ENCODE data around the gene XAF1. TPM values are rescaled to one million over a fixed set of nuclear protein-coding genes. Genes with fewer than 3 reads are reported as not detected.

The XAF1 gene
- total and polyA plus RNA-seq, 8 donors, result 7.2 to 116 (median 26.3) TPM

DNA sequence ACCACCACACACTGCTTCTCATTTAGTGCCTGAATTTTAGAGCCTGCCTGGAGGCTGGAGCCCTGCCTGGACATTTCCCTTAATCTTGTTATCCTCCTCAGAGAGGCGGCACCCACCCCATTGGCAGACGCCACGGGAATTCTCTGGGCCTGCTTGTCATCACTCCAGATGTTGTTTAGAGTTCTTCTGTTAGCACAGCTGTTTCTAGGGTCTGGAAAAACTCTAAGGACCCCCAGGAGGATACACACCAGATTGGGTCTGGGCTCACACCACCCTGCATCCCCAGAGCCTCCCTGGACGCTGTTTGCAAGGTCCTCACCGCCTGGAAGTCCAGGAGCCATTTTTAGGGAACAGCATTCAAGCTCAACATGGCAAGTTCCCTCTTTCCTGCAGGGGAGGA, 565 bp upstream of the XAF1 start:
- peak overlapping the region; percentile 46 to 79 (median 61) for H3K4me3 ChIP-seq
- peaks cover 0 to 26% (median 23%) of the 10 kb centered on the region in 4 donors for H3K36me3 ChIP-seq
- peaks cover 11 to 63% (median 42%) of the 10 kb centered on the region in 4 donors for H3K4me1 ChIP-seq
- H3K27me3 ChIP-seq, result no peaks in the 10 kb centered on the region
- peak overlapping the region; percentile 67 to 94 (median 81) for H3K27ac ChIP-seq
- WGBS, 5 donors, result 55 to 72% (median 61%) methylated on average over 3 to 5 of the region's 5 CpGs
- intact Hi-C loops (cut with DNase I; ENCODE audit: low total_unique reads), result no loop called here
- H3K9me3 ChIP-seq, result no peaks in the 10 kb centered on the region
- TF ChIP-seq, protein P1, sequence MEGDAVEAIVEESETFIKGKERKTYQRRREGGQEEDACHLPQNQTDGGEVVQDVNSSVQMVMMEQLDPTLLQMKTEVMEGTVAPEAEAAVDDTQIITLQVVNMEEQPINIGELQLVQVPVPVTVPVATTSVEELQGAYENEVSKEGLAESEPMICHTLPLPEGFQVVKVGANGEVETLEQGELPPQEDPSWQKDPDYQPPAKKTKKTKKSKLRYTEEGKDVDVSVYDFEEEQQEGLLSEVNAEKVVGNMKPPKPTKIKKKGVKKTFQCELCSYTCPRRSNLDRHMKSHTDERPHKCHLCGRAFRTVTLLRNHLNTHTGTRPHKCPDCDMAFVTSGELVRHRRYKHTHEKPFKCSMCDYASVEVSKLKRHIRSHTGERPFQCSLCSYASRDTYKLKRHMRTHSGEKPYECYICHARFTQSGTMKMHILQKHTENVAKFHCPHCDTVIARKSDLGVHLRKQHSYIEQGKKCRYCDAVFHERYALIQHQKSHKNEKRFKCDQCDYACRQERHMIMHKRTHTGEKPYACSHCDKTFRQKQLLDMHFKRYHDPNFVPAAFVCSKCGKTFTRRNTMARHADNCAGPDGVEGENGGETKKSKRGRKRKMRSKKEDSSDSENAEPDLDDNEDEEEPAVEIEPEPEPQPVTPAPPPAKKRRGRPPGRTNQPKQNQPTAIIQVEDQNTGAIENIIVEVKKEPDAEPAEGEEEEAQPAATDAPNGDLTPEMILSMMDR (IDR thresholded peaks at IDR 0.05), result no peak
- TF ChIP-seq POLR2AphosphoS5 (IDR thresholded peaks at IDR 0.05) (no peak), POLR2A (IDR thresholded peaks at IDR 0.05) (no peak), EP300 (IDR thresholded peaks at IDR 0.05) (no peak)
- peak in 1 of 2 donors; percentile 75 for DNase-seq

DNA sequence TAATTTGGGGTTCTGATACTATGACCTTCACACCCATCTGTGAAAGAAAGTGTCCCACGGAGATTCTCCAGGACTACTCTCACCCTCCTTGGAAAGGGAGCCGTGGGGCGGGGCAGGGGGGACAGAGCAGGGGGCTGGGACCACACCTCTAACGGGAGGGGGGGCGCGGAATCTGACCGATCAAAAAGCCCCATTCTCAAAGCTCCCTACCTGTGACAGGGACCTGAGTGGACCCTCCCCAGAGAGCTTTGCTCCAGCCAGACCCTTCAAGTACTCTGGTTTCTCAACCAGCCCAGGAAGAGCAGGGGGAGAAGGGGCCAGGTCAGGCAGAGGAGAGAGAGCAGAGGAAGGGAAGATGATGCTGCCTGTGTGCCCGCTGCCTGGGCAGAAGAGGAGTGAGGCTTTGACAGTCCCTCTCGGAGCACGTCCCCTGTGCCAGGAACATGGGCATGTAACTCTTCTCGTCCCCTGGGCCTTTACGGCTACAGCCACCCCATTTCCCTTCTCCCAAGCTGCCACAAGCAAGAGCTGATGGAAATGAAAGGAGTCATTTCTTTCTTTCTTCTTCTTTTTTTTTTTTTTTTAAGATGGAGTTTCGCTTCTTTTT, 682 bp downstream of the XAF1 start:
- DNase-seq, result no peak
- WGBS, 5 donors, result 32 to 51% (median 44%) methylated on average over 13 of the region's 13 CpGs
- TF ChIP-seq POLR2AphosphoS5 (IDR thresholded peaks at IDR 0.05) (no peak), POLR2A (IDR thresholded peaks at IDR 0.05) (no peak), EP300 (IDR thresholded peaks at IDR 0.05) (no peak)
- TF ChIP-seq, protein P1 (IDR thresholded peaks at IDR 0.05), result no peak
- intact Hi-C loops (cut with DNase I; ENCODE audit: low total_unique reads), result no loop called here
- peaks cover 11 to 63% (median 42%) of the 10 kb centered on the region in 4 donors for H3K4me1 ChIP-seq
- no peaks in the 10 kb centered on the region for H3K9me3 ChIP-seq
- peaks cover 0 to 39% (median 35%) of the 10 kb centered on the region in 4 donors for H3K36me3 ChIP-seq
- peak overlapping the region; percentile 37 to 94 (median 81) for H3K27ac ChIP-seq
- H3K27me3 ChIP-seq, result no peaks in the 10 kb centered on the region
- H3K4me3 ChIP-seq, result peak overlapping the region; percentile 46 to 79 (median 61)

DNA sequence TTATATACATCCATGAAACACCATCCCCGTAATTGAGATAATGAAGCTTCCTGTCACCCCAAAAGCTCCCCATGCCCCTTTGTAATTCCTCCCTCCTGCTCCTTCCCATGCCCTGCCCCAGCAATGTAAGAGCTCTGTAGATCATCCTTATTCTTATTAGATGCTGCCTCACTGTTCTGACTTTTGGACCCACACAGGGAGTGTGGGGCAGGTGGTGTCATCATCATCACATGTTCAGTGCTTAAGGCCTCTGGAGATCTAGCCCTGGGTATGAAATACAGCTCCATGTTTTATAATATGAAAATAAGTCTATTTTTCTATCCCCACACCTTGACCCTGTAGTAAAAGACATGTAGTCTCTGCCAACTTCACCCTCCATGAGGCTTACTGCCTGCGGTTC, 1.9 kb downstream of the XAF1 start:
- intact Hi-C loops (cut with DNase I; ENCODE audit: low total_unique reads), result no loop called here
- no peak for TF ChIP-seq POLR2A (IDR thresholded peaks at IDR 0.05)
- no peak for TF ChIP-seq EP300 (IDR thresholded peaks at IDR 0.05)
- no peak for TF ChIP-seq POLR2AphosphoS5 (IDR thresholded peaks at IDR 0.05)
- TF ChIP-seq, protein P1 (IDR thresholded peaks at IDR 0.05), result no peak
- Histone ChIP-seq H3K4me3 (no peak overlapping the region), H3K36me3 (peaks cover 0 to 51% (median 48%) of the 10 kb centered on the region in 4 donors), H3K4me1 (peaks cover 11 to 51% (median 38%) of the 10 kb centered on the region in 4 donors), H3K27ac (no peak overlapping the region), H3K9me3 (no peaks in the 10 kb centered on the region), H3K27me3 (no peaks in the 10 kb centered on the region)
- WGBS, 5 donors, result 89 to 98% (median 96%) methylated on average over 2 of the region's 2 CpGs
- no peak for DNase-seq

DNA sequence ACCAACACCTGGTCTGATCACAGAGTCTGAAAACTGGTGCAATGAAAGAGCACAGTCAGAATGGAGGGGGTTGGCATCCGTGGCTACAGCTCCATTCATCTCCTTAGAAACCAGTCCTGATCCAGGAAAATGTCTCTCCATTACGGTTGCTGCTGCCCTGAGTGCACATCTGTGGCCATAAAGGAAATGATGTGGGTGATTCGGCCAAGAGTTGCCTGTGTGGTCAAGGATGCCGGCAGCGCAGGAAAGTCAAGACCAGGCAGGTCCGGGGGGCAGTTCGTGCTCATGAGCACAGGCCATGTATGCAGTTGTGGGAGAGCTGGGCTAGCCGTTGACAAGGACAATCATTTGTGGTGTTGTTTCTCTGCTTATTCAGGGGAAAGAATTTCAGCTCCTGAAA, 5.9 kb downstream of the XAF1 start:
- no peaks in the 10 kb centered on the region for H3K27me3 ChIP-seq
- no peak overlapping the region for H3K4me3 ChIP-seq
- H3K36me3 ChIP-seq, result peaks cover 7 to 91% (median 88%) of the 10 kb centered on the region in 4 donors
- TF ChIP-seq POLR2AphosphoS5 (IDR thresholded peaks at IDR 0.05) (no peak), EP300 (IDR thresholded peaks at IDR 0.05) (no peak), POLR2A (IDR thresholded peaks at IDR 0.05) (no peak)
- TF ChIP-seq, protein P1 (IDR thresholded peaks at IDR 0.05), result no peak
- no peak overlapping the region for H3K27ac ChIP-seq
- H3K9me3 ChIP-seq, result peaks cover 0 to 5% (median 0%) of the 10 kb centered on the region in 4 donors
- peaks cover 5 to 18% (median 14%) of the 10 kb centered on the region in 4 donors for H3K4me1 ChIP-seq
- DNase-seq, result no peak
- WGBS, 5 donors, result 87 to 91% (median 90%) methylated on average over 8 of the region's 8 CpGs
- intact Hi-C loops (cut with DNase I; ENCODE audit: low total_unique reads), result no loop called here
